ENCODE results near the gene AAGAB. TPM values are rescaled to one million over a fixed set of nuclear protein-coding genes. Genes with fewer than 3 reads are reported as not detected.

AAGAB gene
- total and polyA plus RNA-seq, 7 donors, result 22.4 to 48.1 (median 34.5) TPM

DNA sequence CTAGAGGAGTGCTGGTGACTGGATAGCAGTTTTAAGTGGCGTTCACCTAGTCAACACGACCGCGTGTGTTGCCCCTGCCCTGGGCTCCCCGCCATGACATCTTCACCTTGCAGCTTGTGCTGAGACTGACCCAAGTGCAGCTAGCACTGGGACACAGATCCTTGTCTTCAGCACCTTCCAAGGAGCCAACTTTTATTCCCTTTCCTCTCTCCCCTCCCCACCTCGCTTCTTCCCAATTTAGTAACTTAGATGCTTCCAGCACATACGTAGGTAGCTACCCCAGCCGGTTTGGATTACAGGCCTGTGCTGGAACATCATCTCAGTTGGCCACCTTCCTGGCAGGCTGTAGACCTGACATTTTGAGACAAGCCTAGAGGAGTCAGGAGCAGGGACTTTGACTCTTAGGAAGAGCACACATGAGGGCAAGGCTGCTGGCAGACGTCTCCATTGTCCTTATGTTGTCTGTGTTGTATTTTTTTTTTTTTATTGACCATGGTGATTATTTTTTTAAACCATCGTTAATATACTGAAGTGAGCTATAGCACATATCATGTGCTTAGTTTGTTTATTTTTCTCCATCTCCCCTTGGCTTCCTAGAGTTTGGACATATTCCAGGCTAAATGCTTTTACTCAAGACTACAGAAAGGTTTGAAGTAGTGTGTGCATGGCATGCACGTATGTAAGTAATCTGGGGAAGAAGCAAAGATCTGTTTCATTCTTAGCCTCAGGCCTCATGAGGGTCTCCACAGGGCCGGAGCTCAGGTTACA is 61.1 kb downstream of the AAGAB start:
- H3K36me3 ChIP-seq, result peaks cover 0 to 24% (median 5%) of the 10 kb centered on the region in 4 donors
- peak; percentile 79 for DNase-seq
- intact Hi-C loops (cut with DNase I), result loop anchor here (5.0 kb wide), 1 partner anchor 166 kb away; no protein-coding TSS in a partner anchor

DNA sequence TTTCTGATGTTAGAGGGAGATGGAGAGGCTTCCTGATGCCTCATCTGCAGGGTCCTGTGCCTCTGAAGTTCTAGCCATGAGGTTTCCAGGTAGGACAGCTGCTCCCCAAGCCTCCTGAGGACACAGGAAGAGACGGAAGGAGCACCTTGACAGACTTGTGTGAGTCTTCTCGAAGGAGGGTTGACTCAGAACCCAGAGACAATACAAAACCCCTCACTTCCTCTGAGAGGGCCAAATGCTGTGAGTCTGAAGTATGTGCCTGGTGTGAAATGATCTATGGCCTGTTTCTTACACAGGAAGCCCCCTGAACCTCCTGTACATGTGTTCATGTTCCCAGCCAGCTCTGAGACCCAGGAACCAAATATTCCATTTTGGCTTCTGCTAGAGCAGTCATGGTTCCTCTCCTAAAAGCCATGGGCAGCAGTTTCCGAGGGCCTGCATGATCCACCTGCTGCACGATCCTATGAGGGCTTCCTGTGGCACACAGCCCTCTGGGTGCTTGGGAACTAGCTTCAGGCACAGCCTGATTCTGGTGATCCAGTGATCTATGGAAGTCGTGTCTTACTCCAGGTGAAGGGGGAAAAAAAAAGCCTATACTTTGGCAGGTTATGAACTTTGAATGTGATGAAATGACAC is 62.2 kb downstream of the AAGAB start:
- H3K9me3 ChIP-seq, result no peaks in the 10 kb centered on the region
- H3K27me3 ChIP-seq, result no peaks in the 10 kb centered on the region
- WGBS, 2 donors, result 90 to 94% methylated on average over 5 of the region's 5 CpGs
- H3K27ac ChIP-seq, result peak overlapping the region in 3 of 4 donors; percentile 68 to 73 (median 73)
- peaks cover 0 to 65% (median 61%) of the 10 kb centered on the region in 4 donors for H3K4me1 ChIP-seq
- TF ChIP-seq EP300 (IDR thresholded peaks at IDR 0.05), result no peak
- H3K36me3 ChIP-seq, result peaks cover 0 to 24% (median 5%) of the 10 kb centered on the region in 4 donors
- no peak overlapping the region for H3K4me3 ChIP-seq
- intact Hi-C loops (cut with DNase I), result loop anchor here (5.0 kb wide), 1 partner anchor 165 kb away; no protein-coding TSS in a partner anchor
- DNase-seq, result no peak

More for the DNA sequence above, 61.1 kb downstream of the AAGAB start:
- Histone ChIP-seq H3K4me1 (peaks cover 0 to 55% (median 51%) of the 10 kb centered on the region in 4 donors), H3K27ac (peak overlapping the region; percentile 46 to 73 (median 70)), H3K4me3 (no peak overlapping the region), H3K9me3 (no peaks in the 10 kb centered on the region), H3K27me3 (no peaks in the 10 kb centered on the region)
- WGBS, 2 donors, result 87% methylated on average over 12 of the region's 12 CpGs
- TF ChIP-seq POLR2AphosphoS5 (IDR thresholded peaks at IDR 0.05), result peak in 3 of 4 donors; percentile 33 to 65 (median 47)
- no peak for TF ChIP-seq POLR2A (IDR thresholded peaks at IDR 0.05)
- peak in 1 of 4 donors; percentile 7 for TF ChIP-seq EP300 (IDR thresholded peaks at IDR 0.05)
- TF ChIP-seq, protein P1, sequence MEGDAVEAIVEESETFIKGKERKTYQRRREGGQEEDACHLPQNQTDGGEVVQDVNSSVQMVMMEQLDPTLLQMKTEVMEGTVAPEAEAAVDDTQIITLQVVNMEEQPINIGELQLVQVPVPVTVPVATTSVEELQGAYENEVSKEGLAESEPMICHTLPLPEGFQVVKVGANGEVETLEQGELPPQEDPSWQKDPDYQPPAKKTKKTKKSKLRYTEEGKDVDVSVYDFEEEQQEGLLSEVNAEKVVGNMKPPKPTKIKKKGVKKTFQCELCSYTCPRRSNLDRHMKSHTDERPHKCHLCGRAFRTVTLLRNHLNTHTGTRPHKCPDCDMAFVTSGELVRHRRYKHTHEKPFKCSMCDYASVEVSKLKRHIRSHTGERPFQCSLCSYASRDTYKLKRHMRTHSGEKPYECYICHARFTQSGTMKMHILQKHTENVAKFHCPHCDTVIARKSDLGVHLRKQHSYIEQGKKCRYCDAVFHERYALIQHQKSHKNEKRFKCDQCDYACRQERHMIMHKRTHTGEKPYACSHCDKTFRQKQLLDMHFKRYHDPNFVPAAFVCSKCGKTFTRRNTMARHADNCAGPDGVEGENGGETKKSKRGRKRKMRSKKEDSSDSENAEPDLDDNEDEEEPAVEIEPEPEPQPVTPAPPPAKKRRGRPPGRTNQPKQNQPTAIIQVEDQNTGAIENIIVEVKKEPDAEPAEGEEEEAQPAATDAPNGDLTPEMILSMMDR (IDR thresholded peaks at IDR 0.05), result no peak

DNA sequence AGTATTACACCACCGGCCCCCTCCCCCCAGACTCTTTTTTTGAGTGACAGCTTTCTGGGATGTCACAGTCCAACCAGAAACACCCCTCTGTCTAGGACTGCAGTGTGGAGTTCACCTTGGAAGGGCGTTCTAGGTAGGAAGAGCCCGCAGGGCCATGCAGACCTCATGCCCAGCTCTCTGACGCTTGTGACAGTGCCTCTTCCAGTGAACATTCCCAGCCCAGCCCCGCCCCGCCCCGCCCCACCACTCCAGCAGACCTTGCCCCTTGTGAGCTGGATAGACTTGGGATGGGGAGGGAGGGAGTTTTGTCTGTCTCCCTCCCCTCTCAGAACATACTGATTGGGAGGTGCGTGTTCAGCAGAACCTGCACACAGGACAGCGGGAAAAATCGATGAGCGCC is 63.6 kb downstream of the AAGAB start:
- H3K4me3 ChIP-seq, result no peak overlapping the region
- peaks cover 0 to 76% (median 73%) of the 10 kb centered on the region in 4 donors for H3K4me1 ChIP-seq
- TF ChIP-seq POLR2AphosphoS5 (IDR thresholded peaks at IDR 0.05) (no peak), EP300 (IDR thresholded peaks at IDR 0.05) (no peak), POLR2A (IDR thresholded peaks at IDR 0.05) (no peak)
- TF ChIP-seq, protein P1 (IDR thresholded peaks at IDR 0.05), result no peak
- H3K27me3 ChIP-seq, result no peaks in the 10 kb centered on the region
- H3K9me3 ChIP-seq, result no peaks in the 10 kb centered on the region
- no peak for DNase-seq
- 67 to 85% methylated on average over 11 of the region's 11 CpGs for WGBS, 2 donors
- H3K27ac ChIP-seq, result peak overlapping the region; percentile 74 to 87 (median 80)
- peaks cover 0 to 24% (median 5%) of the 10 kb centered on the region in 4 donors for H3K36me3 ChIP-seq
- intact Hi-C loops (cut with DNase I), result loop anchor here (5.0 kb wide), 1 partner anchor 164 kb away; no protein-coding TSS in a partner anchor

DNA sequence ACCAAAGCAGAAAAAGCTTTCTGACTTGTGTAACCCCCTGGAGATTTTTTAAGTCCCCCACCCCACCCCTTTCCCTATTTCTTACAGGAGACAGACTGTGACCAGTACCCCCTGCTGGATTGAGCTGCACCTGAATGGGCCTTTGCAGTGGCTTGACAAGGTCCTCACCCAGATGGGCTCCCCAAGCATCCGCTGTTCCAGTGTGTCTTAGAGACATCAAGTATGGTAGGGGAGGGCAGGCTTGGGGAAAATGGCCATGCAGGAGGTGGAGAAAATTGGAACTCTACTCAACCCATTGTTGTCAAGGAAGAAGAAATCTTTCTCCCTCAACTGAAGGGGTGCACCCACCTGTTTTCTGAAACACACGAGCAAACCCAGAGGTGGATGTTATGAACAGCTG is 64.1 kb downstream of the AAGAB start:
- Histone ChIP-seq H3K36me3 (peaks cover 0 to 24% (median 5%) of the 10 kb centered on the region in 4 donors), H3K9me3 (no peaks in the 10 kb centered on the region), H3K27ac (peak overlapping the region; percentile 74 to 87 (median 80)), H3K4me3 (no peak overlapping the region), H3K27me3 (no peaks in the 10 kb centered on the region), H3K4me1 (peaks cover 0 to 81% (median 77%) of the 10 kb centered on the region in 4 donors)
- TF ChIP-seq POLR2AphosphoS5 (IDR thresholded peaks at IDR 0.05) (no peak), EP300 (IDR thresholded peaks at IDR 0.05) (no peak), POLR2A (IDR thresholded peaks at IDR 0.05) (no peak)
- TF ChIP-seq, protein P1 (IDR thresholded peaks at IDR 0.05), result no peak
- no peak for DNase-seq
- intact Hi-C loops (cut with DNase I), result loop anchor here (5.0 kb wide), 1 partner anchor 163 kb away; no protein-coding TSS in a partner anchor
- WGBS, 2 donors, result 61 to 90% methylated on average over 2 of the region's 2 CpGs
